T-helper 22 cell (primary cell): ENCODE measurements around the gene PTCSC3.

Experiments used
- DNase-seq: peaks from one replicate; pipeline ENCODE4 v3.0.0-alpha.2; 2020; ENCODE audit warnings: low read depth

PTCSC3 gene

DNA sequence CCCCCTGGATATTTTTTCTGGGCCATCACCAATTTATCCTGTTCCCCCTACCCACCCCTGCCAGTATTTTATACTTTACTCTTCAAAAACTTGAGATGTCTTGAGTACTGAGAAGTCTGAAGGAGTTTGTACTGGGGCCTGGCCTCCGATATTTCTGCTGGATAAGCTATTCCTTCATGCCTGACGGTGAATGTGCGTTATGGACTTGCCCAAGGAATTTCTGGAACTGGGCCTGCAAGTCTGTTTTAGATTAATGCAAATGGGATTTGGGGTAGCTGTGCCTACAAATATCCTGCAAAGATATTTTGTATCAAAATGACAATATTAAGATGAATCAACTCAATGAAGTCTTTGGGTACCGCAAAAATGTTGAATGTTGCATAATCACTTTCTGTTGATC lies at the start of gene PTCSC3:
Gene PTCSC3 (minus strand): TSS at position 199 of the 400 bp plus-strand sequence.
- no peak for DNase-seq

DNA sequence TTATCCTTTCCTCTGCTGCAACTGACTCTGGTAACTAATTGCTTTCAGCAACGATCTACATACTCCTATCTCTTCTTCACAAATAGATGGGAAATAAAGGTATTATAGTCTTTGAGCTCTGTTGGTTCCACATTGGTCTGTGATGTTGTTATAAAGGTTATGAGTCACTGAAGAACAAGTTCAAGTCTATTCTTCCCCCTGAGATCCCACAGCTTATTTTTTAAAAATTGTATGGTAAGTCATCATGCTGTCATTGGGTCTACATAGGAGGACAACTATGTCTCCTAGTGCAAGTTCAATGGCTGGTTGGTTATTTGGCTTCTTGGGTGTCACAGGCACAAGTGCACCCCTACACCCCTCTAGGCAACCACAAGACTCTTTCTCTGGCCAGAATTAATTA lies 49.6 kb upstream of the PTCSC3 start:
- no peak for DNase-seq

- DNase-seq = no peak
These were observed 47.7 kb upstream of the PTCSC3 start for GRCh38 chr14:36224176-36224575.

GRCh38 chr14:36223558-36223957 lies 47.0 kb upstream of the PTCSC3 start:
- DNase-seq = no peak

DNA sequence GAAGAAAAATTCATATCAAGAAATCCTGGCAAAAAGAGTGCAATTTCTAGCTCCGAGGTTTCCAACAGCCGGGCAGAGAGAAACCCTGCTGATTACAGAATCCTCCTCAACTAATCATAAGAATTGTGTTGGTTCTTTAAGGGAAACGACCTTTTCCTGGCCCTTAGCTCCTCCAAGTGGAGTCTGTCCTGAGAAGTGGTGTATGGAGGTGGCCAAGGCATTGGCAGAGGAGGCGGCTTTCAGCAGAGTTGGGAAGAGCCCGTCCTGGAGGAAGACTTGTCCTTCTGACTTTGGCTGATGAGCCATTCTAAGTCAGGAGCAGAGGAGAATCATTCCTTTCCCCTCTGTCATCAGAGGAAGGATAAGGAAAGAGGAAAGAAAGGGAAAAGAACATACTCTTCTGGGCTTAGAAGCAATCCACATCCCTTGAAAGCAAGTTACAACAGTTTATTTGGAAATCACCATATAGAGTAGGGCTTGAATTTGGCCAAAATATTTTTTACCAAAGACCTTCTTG lies 46.5 kb upstream of the PTCSC3 start:
- no peak for DNase-seq

- no peak for DNase-seq
These were observed 45.8 kb upstream of the PTCSC3 start for GRCh38 chr14:36222337-36222736.

DNA sequence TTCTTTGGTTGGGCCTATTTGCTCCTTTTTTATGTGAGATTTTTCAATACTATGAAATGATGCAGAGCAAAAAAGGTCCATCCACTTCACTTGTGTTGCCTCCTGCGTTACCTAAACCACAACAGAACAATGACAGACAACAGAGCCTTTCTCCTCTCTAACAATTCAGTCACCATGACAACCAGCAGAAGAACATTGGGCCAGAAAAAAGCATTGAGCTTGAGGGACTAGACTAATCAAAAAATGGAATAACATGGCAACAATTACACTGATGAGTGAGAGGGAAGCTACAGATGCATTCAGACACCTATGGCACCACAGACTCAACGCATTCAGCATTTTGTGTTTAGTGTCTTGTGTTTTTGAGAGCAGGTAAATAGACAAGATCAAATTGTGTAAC lies 44.6 kb upstream of the PTCSC3 start:
- no peak for DNase-seq

- no peak for DNase-seq
These were observed 41.2 kb upstream of the PTCSC3 start for GRCh38 chr14:36217732-36218131.

GRCh38 chr14:36217027-36217426 lies 40.5 kb upstream of the PTCSC3 start:
- no peak for DNase-seq

- DNase-seq = no peak
These were observed 38.7 kb upstream of the PTCSC3 start for GRCh38 chr14:36215217-36215598.

DNA sequence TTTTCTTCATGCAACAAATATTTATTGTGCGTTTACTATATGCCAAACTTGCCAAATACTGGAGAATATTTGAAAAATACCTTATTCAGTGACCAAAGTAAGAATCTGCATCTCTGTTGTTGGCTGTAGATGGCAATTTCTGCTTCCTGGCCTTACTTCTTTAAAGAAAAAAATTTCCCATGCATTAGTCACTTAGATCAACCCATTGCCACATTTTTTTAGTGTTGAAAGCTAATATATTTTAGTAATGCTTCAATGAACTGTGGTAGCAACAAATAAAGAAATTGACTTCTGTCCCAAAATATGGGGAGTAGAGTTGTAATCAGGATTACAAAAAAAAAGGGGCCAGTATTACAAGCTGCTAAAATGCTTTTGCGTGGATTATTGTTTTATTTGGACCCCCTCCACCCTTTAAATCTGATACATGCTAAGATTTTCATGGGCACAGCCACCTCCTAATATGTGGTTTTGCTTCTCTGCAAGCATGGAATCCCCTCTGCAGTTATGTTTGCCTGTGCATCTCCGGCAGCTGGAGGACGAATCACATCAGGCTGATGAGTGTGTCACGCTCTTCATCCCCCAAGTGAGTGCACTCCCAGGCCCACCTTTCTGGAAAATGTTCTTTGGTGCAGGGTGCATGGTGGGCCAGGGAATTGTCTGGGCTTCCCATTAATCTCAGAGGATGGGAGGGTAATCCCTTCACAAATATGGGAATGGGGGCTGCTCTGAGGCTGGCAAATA lies 38.1 kb upstream of the PTCSC3 start:
- no peak for DNase-seq

DNA sequence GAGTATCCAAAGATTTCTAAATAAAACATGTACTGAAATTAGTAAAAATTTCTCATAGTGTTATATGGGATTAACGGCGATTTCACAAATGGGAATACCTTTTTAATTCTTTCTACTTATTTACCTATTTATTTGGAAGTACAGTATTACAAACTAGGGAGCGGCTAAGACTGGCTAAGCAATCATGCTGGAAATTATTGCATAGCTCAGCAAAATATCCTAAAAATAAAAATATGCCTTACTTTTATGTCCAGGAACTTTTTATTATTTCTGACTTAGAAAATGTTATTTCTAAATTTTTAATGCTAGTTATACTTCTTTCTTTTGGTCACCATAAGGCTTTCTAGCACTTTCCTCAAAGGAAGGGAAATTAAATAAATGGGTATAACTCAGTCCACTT lies 36.5 kb upstream of the PTCSC3 start:
- DNase-seq = no peak

DNA sequence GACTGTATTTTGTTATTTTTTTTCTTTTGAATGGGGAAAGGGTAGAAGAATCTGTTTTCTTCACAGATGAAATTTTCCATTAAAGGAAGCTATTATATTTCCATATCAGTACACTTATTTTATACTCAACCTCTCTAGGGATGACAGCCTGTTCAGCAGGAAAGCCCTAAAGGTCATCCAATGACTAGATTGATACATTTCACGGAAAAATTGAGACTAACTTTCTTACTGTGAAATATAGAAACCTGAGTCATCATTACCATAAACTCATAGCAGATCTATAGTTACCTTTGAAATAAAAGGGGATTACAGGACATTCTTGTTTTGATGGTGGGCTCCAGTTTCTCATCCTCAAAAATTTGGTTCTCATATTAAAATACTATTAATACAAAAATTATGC lies 36.1 kb upstream of the PTCSC3 start:
- no peak for DNase-seq

GRCh38 chr14:36208690-36209278 lies 32.3 kb upstream of the PTCSC3 start:
- DNase-seq = no peak

DNA sequence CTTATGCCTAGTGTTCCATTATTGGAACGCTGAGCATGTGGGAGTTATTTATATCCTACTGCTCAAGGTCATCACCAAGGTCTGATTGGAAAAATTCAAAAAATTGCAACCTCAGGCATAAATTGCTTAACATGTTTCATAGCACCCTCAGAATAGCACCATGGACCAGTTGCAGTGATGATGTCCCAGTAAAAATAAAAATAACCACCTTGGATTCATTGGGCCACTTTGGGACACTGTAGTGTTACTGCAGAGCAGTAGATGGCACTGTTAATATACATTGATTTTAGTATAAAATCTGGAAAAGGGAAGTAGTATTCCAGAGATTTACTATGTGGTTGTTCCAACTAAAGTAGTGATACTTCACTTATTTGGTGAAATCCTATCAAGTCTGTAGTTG lies 31.0 kb upstream of the PTCSC3 start:
- DNase-seq = no peak

- DNase-seq = no peak
These were observed 28.0 kb upstream of the PTCSC3 start for GRCh38 chr14:36204461-36205073.

DNA sequence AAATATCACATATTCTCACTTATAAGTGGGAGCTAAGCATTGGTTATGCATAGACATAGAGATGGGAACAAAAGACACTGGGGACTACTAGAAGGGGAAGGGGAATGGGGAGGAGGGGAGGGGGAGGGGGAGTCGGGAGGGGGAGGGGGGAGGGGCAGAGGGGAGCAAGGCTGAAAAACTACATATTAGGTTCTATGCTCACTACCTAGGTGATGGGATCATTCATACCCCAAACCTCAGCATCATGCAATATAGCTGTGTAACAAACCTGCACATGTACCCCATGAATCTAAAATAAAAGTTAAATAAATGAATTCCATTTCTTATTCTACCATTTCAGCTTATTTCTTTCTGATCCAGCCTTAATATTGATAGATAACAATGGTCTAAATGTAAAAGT lies 21.9 kb upstream of the PTCSC3 start:
- no peak for DNase-seq

DNA sequence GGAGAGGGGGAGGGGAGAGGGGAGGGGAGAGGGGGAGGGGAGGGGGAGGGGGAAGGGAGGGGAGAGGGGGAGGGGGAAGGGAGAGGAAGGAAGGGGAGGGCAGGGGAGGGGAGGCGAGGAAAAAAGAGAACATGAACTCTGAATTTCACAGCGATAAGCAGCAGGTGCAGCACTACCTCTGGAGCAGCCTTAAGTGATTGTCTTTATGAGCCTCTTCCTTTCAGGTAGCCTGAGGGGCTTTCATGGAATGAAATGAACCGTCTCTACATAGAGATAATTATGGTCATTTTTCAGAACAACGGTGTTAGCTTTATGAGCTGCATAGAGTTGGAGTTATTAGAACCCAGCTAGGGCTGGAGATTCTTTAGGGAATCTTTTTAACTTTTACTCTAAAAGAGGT lies 18.1 kb upstream of the PTCSC3 start:
- no peak for DNase-seq

DNA sequence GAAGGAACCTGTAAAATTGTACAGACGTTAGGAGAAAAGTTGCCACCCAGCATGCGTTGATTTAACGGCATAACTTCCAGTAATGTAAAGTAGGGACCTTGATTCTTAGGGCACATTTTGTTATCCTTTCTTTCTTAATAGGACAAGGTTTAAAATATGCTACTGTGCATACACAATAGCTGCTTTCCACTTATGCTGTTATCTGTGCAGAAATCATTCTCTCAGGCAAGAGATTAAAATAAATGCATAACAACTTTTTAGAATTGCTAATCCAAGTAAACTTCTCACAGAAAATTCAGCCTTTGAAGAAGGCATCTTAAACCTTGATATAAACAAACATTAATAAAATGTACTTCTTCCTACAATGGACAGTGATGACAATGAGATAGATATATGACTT lies 16.0 kb upstream of the PTCSC3 start:
- DNase-seq = no peak

GRCh38 chr14:36183402-36183801 lies 6.9 kb upstream of the PTCSC3 start:
- no peak for DNase-seq

DNA sequence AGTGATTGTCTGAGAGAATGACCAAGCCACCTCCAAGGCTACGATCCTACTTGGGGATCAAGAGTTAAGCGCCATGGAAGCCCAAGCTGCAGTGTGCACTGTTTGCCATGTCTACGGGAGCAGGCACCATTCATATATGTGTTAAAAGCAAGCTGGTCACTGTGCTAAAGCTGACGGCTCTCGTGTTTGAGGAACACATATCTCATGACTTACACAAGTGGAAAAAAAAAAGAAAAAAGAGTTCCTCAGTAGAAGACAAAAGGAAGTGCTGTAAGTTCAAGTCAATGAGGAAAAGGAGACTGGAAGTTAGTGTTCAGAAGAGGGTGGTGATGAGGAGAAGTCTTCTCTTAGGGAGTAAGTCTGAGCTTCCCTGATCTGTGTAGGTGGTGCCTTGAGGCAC lies 4.9 kb upstream of the PTCSC3 start:
- no peak for DNase-seq

DNA sequence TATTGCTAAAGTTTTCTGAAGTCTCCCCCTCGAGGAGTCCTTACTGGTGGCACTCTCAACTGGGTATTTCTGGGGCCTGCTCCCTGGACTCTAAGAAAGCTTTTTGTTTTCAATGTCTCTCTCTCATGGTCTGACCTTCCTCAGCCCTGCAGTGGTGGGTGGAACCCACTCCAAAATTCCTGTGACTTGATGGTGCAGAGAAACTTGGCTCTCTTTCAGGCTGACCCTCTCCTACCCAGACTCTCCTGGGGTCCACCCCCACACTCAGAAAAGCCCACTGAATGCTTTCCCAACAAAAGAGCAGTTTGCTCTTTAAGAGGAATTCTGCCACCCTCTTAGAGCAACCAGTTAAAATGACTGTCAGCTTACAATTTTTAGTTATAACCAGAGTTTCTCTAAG lies 967 bp upstream of the PTCSC3 start:
- DNase-seq = no peak

- no peak for DNase-seq
These were observed 1.6 kb downstream of the PTCSC3 start for GRCh38 chr14:36174767-36175424.
